Trophoblast cell (in vitro differentiated cells and primary cell): ENCODE measurements around the gene TSPAN4.

ENCODE experiments used
- DNase-seq, 2 donors: peaks; one replicate each; pipeline ENCODE4 v3.0.0-alpha.2; 2016
- H2AFZ ChIP-seq: 2 replicates; pipeline ENCODE4 v1.6.1; 2013; ENCODE audit warnings: low read length, moderate library complexity, mild to moderate bottlenecking; ENCODE audit not compliant: insufficient read depth, poor library complexity
- H2AK5ac ChIP-seq: 2 replicates; pipeline ENCODE4 v1.6.1; 2013; ENCODE audit warnings: mild to moderate bottlenecking, low read length
- H2BK120ac ChIP-seq: 2 replicates; pipeline ENCODE4 v1.6.1; 2013; ENCODE audit warnings: low read length, mild to moderate bottlenecking, moderate library complexity; ENCODE audit not compliant: insufficient read depth, poor library complexity
- H2BK12ac ChIP-seq: 2 replicates; pipeline ENCODE4 v1.6.1; 2013; ENCODE audit warnings: mild to moderate bottlenecking, low read length, moderate library complexity
- H2BK5ac ChIP-seq: 2 replicates; pipeline ENCODE4 v1.6.1; 2013; ENCODE audit warnings: low read length, low read depth, moderate library complexity, mild to moderate bottlenecking; ENCODE audit not compliant: poor library complexity
- H3K14ac ChIP-seq: 2 replicates; pipeline ENCODE4 v1.6.1; 2013; ENCODE audit warnings: mild to moderate bottlenecking, low read length
- H3K18ac ChIP-seq: 2 replicates; pipeline ENCODE4 v1.6.1; 2013; ENCODE audit warnings: mild to moderate bottlenecking, low read length
- H3K23ac ChIP-seq: 2 replicates; pipeline ENCODE4 v1.6.1; 2013; ENCODE audit warnings: low read length
- H3K27ac ChIP-seq: 2 replicates; pipeline ENCODE4 v1.5.1; 2013; ENCODE audit warnings: low read depth, mild to moderate bottlenecking, inconsistent platforms, low read length, moderate library complexity
- H3K27me3 ChIP-seq: 2 replicates; pipeline ENCODE4 v1.6.1; 2013; ENCODE audit warnings: inconsistent platforms, mild to moderate bottlenecking, low read length, moderate library complexity; ENCODE audit not compliant: insufficient read depth
- H3K36me3 ChIP-seq, 2 experiments: 1 replicate in 1 of 2; 2 replicates in 1 of 2; pipeline ENCODE4 v1.6.1; 2013; ENCODE audit warnings: low read length in 2 of 2, mild to moderate bottlenecking in 2 of 2, moderate library complexity in 1 of 2; ENCODE audit not compliant: insufficient read depth in 2 of 2, control insufficient read depth in 1 of 2
- H3K4ac ChIP-seq: 2 replicates; pipeline ENCODE4 v1.6.1; 2013; ENCODE audit warnings: low read depth, mild to moderate bottlenecking, low read length, moderate library complexity
- H3K4me1 ChIP-seq, 2 experiments: 1 replicate in 1 of 2; 2 replicates in 1 of 2; pipeline ENCODE4 v1.6.1; 2013; ENCODE audit warnings: low read length in 2 of 2, mild to moderate bottlenecking in 2 of 2, moderate library complexity in 1 of 2; ENCODE audit not compliant: insufficient read depth in 2 of 2, control insufficient read depth in 1 of 2
- H3K4me2 ChIP-seq: 2 replicates; pipeline ENCODE4 v1.6.1; 2013; ENCODE audit warnings: inconsistent platforms, mild to moderate bottlenecking, low read length, moderate library complexity
- H3K4me3 ChIP-seq: 2 replicates; pipeline ENCODE4 v1.5.1; 2013; ENCODE audit warnings: mild to moderate bottlenecking, low read depth, low read length, inconsistent platforms
- H3K79me1 ChIP-seq: one replicate; pipeline ENCODE4 v1.6.1; 2013; ENCODE audit warnings: low read length
- H3K79me2 ChIP-seq: 2 replicates; pipeline ENCODE4 v1.6.1; 2013; ENCODE audit warnings: low read length, mild to moderate bottlenecking; ENCODE audit not compliant: control insufficient read depth, insufficient read depth, poor library complexity
- H3K9ac ChIP-seq: 2 replicates; pipeline ENCODE4 v1.6.1; 2013; ENCODE audit warnings: mild to moderate bottlenecking, low read length
- H3K9me3 ChIP-seq: 2 replicates; pipeline ENCODE4 v1.6.1; 2013; ENCODE audit warnings: low read depth, mild to moderate bottlenecking, control low read depth, inconsistent platforms, low read length; ENCODE audit not compliant: insufficient read depth
- H4K12ac ChIP-seq: 2 replicates; pipeline ENCODE4 v1.6.1; 2013; ENCODE audit warnings: low read depth, mild to moderate bottlenecking, low read length, moderate library complexity
- H4K8ac ChIP-seq: 2 replicates; pipeline ENCODE4 v1.6.1; 2013; ENCODE audit warnings: low read depth, mild to moderate bottlenecking, low read length, moderate library complexity
- H4K91ac ChIP-seq: one replicate; pipeline ENCODE4 v1.6.1; 2013; ENCODE audit warnings: low read depth, mild to moderate bottlenecking, low read length, moderate library complexity
- WGBS: extraction: QIAGEN DNeasy Blood & Tissue Kit; methylation state at CpG from one replicate; pipeline ENCODE4 v1.1.7; 2013; ENCODE audit warnings: missing lambda C conversion rate; ENCODE audit not compliant: insufficient read length, insufficient coverage; ENCODE audit errors: extremely low coverage; 5-methylcytosine and 5-hydroxymethylcytosine counted together

Gene TSPAN4

GRCh38 chr11:875203-875602 is 32.6 kb downstream of the TSPAN4 start:
- Histone ChIP-seq H2AFZ (no peak overlapping the region), H4K8ac (no peak overlapping the region), H3K23ac (no peak overlapping the region), H3K9ac (no peak overlapping the region), H3K27me3 (no peaks in the 10 kb centered on the region), H4K91ac (no peak overlapping the region), H4K12ac (no peak overlapping the region), H3K36me3 (peaks cover 16 to 22% of the 10 kb centered on the region in 2 experiments), H3K9me3 (no peaks in the 10 kb centered on the region), H2AK5ac (no peak overlapping the region), H2BK120ac (no peak overlapping the region), H3K4me3 (no peak overlapping the region), H3K18ac (no peak overlapping the region), H3K4ac (no peak overlapping the region), H3K27ac (no peak overlapping the region), H3K4me2 (no peak overlapping the region), H2BK12ac (no peak overlapping the region), H3K4me1 (no peaks in the 10 kb centered on the region), H3K79me1 (no peaks in the 10 kb centered on the region), H3K14ac (no peak overlapping the region), H3K79me2 (no peaks in the 10 kb centered on the region), H2BK5ac (no peak overlapping the region)
- DNase-seq: no peak
- WGBS: no CpG with 5 or more reads among the region's 16 CpGs

- Histone ChIP-seq H3K23ac (no peak overlapping the region), H3K9ac (no peak overlapping the region), H3K4ac (no peak overlapping the region), H4K91ac (no peak overlapping the region), H3K27ac (no peak overlapping the region), H3K4me1 (no peaks in the 10 kb centered on the region), H2BK12ac (no peak overlapping the region), H3K36me3 (peaks cover 21 to 26% of the 10 kb centered on the region in 2 experiments), H4K8ac (no peak overlapping the region), H3K79me1 (no peaks in the 10 kb centered on the region), H3K14ac (no peak overlapping the region), H3K18ac (no peak overlapping the region), H2AFZ (no peak overlapping the region), H4K12ac (no peak overlapping the region), H3K27me3 (no peaks in the 10 kb centered on the region), H3K4me3 (no peak overlapping the region), H3K9me3 (no peaks in the 10 kb centered on the region), H2BK5ac (no peak overlapping the region), H2AK5ac (no peak overlapping the region), H3K79me2 (no peaks in the 10 kb centered on the region), H3K4me2 (no peak overlapping the region), H2BK120ac (no peak overlapping the region)
- no peak for DNase-seq
- no CpG with 5 or more reads among the region's 21 CpGs for WGBS
Measured at GRCh38 chr11:875769-876301, 33.2 kb downstream of the TSPAN4 start.

- no CpG with 5 or more reads among the region's 12 CpGs for WGBS
- H3K4me3 ChIP-seq: no peak overlapping the region
- no peak overlapping the region for H2BK12ac ChIP-seq
Measured at GRCh38 chr11:876545-876944, 33.9 kb downstream of the TSPAN4 start.

GRCh38 chr11:877565-877964 is 34.9 kb downstream of the TSPAN4 start:
- Histone ChIP-seq H4K8ac (no peak overlapping the region), H4K91ac (no peak overlapping the region), H2BK5ac (no peak overlapping the region), H3K79me2 (no peaks in the 10 kb centered on the region), H3K79me1 (no peaks in the 10 kb centered on the region), H3K4ac (no peak overlapping the region), H3K23ac (no peak overlapping the region), H3K27me3 (no peaks in the 10 kb centered on the region), H2BK12ac (no peak overlapping the region), H3K9me3 (no peaks in the 10 kb centered on the region), H2AFZ (no peak overlapping the region), H3K4me2 (no peak overlapping the region), H3K9ac (no peak overlapping the region), H3K36me3 (peaks cover 22 to 33% of the 10 kb centered on the region in 2 experiments), H4K12ac (no peak overlapping the region), H2AK5ac (no peak overlapping the region), H2BK120ac (no peak overlapping the region), H3K4me3 (no peak overlapping the region), H3K27ac (no peak overlapping the region), H3K4me1 (no peaks in the 10 kb centered on the region), H3K18ac (no peak overlapping the region), H3K14ac (no peak overlapping the region)
- WGBS: no CpG with 5 or more reads among the region's 11 CpGs
- peak in 1 of 2 donors; percentile 12 for DNase-seq

More at GRCh38 chr11:876545-876944, 33.9 kb downstream of the TSPAN4 start:
- Histone ChIP-seq H3K14ac (no peak overlapping the region), H2AK5ac (no peak overlapping the region), H3K23ac (no peak overlapping the region), H4K8ac (no peak overlapping the region), H3K4me2 (no peak overlapping the region), H3K79me2 (no peaks in the 10 kb centered on the region), H2AFZ (no peak overlapping the region), H4K91ac (no peak overlapping the region), H4K12ac (no peak overlapping the region), H3K27me3 (no peaks in the 10 kb centered on the region), H3K9ac (no peak overlapping the region), H3K27ac (no peak overlapping the region), H3K9me3 (no peaks in the 10 kb centered on the region), H2BK5ac (no peak overlapping the region), H3K4me1 (no peaks in the 10 kb centered on the region), H3K18ac (no peak overlapping the region), H3K4ac (no peak overlapping the region), H3K79me1 (no peaks in the 10 kb centered on the region), H3K36me3 (peaks cover 22 to 30% of the 10 kb centered on the region in 2 experiments), H2BK120ac (no peak overlapping the region)
- no peak for DNase-seq
